ENCODE data around the gene TKTL1.

DNA sequence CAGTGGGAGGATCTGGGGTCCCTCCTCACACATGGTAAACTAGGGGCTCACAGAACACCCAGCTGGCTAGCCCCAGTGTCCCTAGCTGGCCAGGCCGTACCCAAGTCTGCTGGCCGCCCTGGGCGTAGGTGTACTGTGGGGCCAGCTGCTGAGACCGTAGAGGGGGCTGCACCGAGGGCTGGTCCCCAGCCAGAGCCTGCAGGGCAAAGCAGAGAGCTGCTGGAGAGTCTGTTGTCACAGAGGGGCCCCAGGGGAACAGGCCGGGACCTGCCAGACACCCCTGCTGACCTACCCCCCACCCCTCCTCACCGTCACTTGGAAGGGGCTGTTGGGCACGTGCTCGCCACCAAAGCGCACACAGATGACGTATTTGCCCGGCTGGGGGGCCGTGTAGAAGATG, 58.9 kb downstream of the TKTL1 start:
- no peak for TF ChIP-seq POLR2A (IDR thresholded peaks at IDR 0.05)
- TF ChIP-seq, protein P1, sequence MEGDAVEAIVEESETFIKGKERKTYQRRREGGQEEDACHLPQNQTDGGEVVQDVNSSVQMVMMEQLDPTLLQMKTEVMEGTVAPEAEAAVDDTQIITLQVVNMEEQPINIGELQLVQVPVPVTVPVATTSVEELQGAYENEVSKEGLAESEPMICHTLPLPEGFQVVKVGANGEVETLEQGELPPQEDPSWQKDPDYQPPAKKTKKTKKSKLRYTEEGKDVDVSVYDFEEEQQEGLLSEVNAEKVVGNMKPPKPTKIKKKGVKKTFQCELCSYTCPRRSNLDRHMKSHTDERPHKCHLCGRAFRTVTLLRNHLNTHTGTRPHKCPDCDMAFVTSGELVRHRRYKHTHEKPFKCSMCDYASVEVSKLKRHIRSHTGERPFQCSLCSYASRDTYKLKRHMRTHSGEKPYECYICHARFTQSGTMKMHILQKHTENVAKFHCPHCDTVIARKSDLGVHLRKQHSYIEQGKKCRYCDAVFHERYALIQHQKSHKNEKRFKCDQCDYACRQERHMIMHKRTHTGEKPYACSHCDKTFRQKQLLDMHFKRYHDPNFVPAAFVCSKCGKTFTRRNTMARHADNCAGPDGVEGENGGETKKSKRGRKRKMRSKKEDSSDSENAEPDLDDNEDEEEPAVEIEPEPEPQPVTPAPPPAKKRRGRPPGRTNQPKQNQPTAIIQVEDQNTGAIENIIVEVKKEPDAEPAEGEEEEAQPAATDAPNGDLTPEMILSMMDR (IDR thresholded peaks at IDR 0.05), result no peak
